ENCODE data around the gene DUSP7. TPM values are rescaled to one million over a fixed set of nuclear protein-coding genes. Genes with fewer than 3 reads are reported as not detected.

Gene DUSP7
- total and polyA plus RNA-seq, 2 donors (not counting 3 experiments of a cell fraction or from before 2014, with no cell fraction given) = 29.2 to 37.7 TPM

DNA sequence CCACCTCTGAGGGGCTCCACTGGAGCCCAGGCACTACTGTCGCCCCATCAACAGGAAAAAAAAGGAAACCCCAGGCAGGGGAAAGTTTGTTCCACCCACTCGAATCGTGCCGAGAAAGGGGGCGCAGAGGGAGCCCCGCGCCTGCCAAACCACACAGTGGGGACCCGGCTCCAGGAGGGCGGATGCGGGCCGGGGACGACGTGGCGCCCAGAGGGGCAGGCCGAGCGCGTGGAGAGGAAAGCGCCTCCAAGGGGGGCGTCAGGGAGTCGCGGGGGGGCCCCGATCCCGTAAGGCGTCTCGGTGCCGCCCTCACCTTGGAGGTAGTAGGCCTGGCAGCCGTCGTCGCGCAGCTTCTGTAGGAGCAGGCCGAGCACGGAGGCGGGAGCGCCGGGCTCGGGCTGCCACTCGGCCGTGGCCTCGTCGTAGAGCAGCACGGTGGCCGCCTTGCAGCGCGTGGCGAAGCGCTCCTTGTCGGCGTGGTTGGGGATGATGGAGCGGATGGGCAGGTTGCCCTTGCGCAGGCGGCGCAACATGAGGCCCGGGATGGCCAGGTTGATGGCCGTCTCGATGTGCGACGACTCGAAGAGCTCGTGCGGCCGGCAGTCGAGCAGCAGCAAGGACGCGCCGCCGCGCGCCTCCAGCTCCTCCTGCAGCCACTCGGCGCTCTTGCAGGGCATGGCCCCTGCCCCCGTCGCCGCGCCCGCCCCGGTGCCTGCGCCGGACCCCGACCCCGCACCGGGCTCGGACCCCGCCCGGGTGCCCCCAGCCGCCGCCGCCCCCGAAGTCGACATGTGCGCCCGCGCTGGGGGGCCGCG is 627 bp downstream of the DUSP7 start:
- H3K4me3 ChIP-seq (replicated peaks in 1 of 3; ENCODE audit: insufficient read depth in 1 of 3, low read depth in 1 of 3, low read length in 3 of 3) = peak overlapping the region; percentile 73 to 80 (median 78)
- H3K9ac ChIP-seq (replicated peaks; ENCODE audit: extremely low read depth, insufficient read depth, low read length) = peak overlapping the region; percentile 79
- peaks cover 40% of the 10 kb centered on the region for H3K4me1 ChIP-seq (ENCODE audit: control insufficient read depth, extremely low read depth, insufficient read depth, low read length)
- no peaks in the 10 kb centered on the region for H3K9me3 ChIP-seq (replicated peaks; ENCODE audit: control insufficient read depth, insufficient read depth, low read length)
- DNase-seq (ENCODE audit: low read depth, low spot score) (peak; percentile 58), FAIRE-seq (peak; percentile 40)
- ChIA-PET POLR2A (interaction anchor here (0.5 to 2.2 kb wide), 4 partner anchors 9 to 60 kb away, joined by 3 to 10 read pairs (median 6); partner anchors contain the start of gene RPL29), CTCF (interaction anchor here (0.6 to 10.4 kb wide), 28 partner anchors 9 to 164 kb away, joined by 3 to 260 read pairs (median 5); partner anchors contain the start of genes ABHD14B, ACY1, POC1A and RPL29)
- H3K36me3 ChIP-seq (ENCODE audit: control insufficient read depth in 2 of 2, extremely low read depth in 1 of 2, insufficient read depth in 2 of 2, low read length in 2 of 2) = peaks cover 0 to 5% of the 10 kb centered on the region in 2 experiments
- dilution Hi-C loops (cut with MboI; ENCODE audit: extremely low pct_ligation_motif_present, low sequenced_read_pairs) = no loop called here
- no peaks in the 10 kb centered on the region for H3K27me3 ChIP-seq (ENCODE audit: control insufficient read depth in 2 of 2, insufficient read depth in 2 of 2, low read length in 2 of 2)
- H3K79me2 ChIP-seq (ENCODE audit: control insufficient read depth, insufficient read depth, low read length) = peaks cover 39% of the 10 kb centered on the region
- H4K20me1 ChIP-seq (replicated peaks; ENCODE audit: control insufficient read depth, extremely low read depth, insufficient read depth, low read length) = no peaks in the 10 kb centered on the region
- TF ChIP-seq, protein P1, sequence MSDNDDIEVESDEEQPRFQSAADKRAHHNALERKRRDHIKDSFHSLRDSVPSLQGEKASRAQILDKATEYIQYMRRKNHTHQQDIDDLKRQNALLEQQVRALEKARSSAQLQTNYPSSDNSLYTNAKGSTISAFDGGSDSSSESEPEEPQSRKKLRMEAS (IDR thresholded peaks at IDR 0.05; ENCODE audit: insufficient read depth, insufficient read length) = peak; percentile 9
- TF ChIP-seq JUN (IDR thresholded peaks at IDR 0.05; ENCODE audit: borderline replicate concordance, insufficient read depth, insufficient read length, low read depth) = no peak
- peak; percentile 67 for TF ChIP-seq POLR2AphosphoS5 (IDR thresholded peaks at IDR 0.05; ENCODE audit: insufficient read depth, low read depth, low read length)
- TF ChIP-seq FOS (IDR thresholded peaks at IDR 0.05; ENCODE audit: borderline replicate concordance, insufficient read depth, low read length) = no peak
- TF ChIP-seq MYC (IDR thresholded peaks at IDR 0.05; ENCODE audit: low read depth, low read length) = no peak
- TF ChIP-seq EZH2 (IDR thresholded peaks at IDR 0.05; ENCODE audit: borderline replicate concordance, low read depth, low read length, severe bottlenecking) = no peak
- peak; percentile 19 for TF ChIP-seq POLR2A (IDR thresholded peaks at IDR 0.05; ENCODE audit: low read depth, low read length)
- TF ChIP-seq, protein P2, sequence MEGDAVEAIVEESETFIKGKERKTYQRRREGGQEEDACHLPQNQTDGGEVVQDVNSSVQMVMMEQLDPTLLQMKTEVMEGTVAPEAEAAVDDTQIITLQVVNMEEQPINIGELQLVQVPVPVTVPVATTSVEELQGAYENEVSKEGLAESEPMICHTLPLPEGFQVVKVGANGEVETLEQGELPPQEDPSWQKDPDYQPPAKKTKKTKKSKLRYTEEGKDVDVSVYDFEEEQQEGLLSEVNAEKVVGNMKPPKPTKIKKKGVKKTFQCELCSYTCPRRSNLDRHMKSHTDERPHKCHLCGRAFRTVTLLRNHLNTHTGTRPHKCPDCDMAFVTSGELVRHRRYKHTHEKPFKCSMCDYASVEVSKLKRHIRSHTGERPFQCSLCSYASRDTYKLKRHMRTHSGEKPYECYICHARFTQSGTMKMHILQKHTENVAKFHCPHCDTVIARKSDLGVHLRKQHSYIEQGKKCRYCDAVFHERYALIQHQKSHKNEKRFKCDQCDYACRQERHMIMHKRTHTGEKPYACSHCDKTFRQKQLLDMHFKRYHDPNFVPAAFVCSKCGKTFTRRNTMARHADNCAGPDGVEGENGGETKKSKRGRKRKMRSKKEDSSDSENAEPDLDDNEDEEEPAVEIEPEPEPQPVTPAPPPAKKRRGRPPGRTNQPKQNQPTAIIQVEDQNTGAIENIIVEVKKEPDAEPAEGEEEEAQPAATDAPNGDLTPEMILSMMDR (IDR thresholded peaks at IDR 0.05; ENCODE audit: extremely low read depth in 1 of 2, insufficient read depth in 1 of 2, low read depth in 1 of 2, low read length in 2 of 2) = peak; percentile 19 to 45
- TF ChIP-seq GATA2 (IDR thresholded peaks at IDR 0.05; ENCODE audit: insufficient read depth, insufficient read length, low read depth, low read length) = no peak
- peak overlapping the region; percentile 49 for H2AFZ ChIP-seq (ENCODE audit: low read depth, low read length)
- no peaks in the 10 kb centered on the region for H3K9me1 ChIP-seq (replicated peaks; ENCODE audit: control insufficient read depth, extremely low read depth, insufficient read depth, low read length)
- intact Hi-C loops (cut with micrococcal nuclease) = no loop called here
- peak overlapping the region; percentile 77 for H3K4me2 ChIP-seq (ENCODE audit: insufficient read depth, low read length)
- peak overlapping the region; percentile 76 for H3K27ac ChIP-seq (ENCODE audit: insufficient read depth, low read depth, low read length)
- TSS peak; percentile 8 for BruUV-seq (replicated peaks)
